ENCODE measurements around the gene SLC22A6.

DNA sequence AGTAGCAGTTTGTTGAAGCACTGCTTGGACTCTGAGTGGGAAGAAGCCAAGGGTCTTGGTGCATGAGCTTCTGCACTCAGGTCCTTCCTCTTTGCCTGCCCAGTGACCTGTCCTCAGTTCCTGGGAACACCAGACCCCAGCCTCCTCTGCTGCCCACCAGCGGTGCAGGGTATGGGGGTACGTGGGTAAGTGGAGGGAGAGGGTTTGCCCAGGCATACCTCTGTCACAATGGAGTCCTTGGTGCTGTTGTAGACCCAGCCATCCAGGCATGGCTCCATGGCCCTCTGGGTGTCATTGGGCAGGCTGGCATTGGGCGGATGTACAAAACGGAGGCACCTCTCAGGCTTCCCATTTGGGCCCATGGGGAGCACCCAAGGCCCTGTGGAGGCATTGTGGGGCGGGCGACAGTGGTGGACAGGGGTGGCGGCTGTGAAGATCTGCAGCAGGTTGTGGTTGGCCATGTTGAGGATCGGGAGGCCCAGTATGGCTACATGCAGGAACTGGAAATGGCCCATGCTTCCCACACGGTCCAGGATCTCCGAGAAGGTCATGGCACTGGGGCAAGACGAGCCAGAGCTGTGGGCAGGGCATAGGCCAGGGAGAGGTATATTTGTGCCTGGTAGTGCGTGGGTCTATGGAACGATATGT is 29.8 kb upstream of the SLC22A6 start:
- TF ChIP-seq EZH2 (IDR thresholded peaks at IDR 0.05; ENCODE audit: insufficient read depth, poor library complexity, severe bottlenecking) (no peak), EZH2phosphoT487 (IDR thresholded peaks at IDR 0.05; ENCODE audit: insufficient read depth, low read depth) (no peak)

Measured in GM23248 (cell line).